Activated CD8-positive, alpha-beta T cell treated with anti-CD3 and anti-CD28 coated beads for 36 hours (primary cell): ENCODE results near the gene MLLT10. TPM values are rescaled to one million over a fixed set of nuclear protein-coding genes. Genes with fewer than 3 reads are reported as not detected.
A peak's percentile ranks its signal among the peaks of the same experiment; 100 is the strongest.

ENCODE experiments used
- ATAC-seq: fragments of 200-7000 bp; cut with Tn5 transposase; one replicate; pipeline ENCODE4 v1.10.0; 2021; ENCODE audit warnings: mild to moderate bottlenecking, moderate library complexity
- CTCF ChIA-PET: fragments of 350-600 bp; sonication (Branson Sonifier 250); formaldehyde crosslinking; loops from one replicate; lab custom pipeline; 2021; ENCODE audit warnings: antibody characterized with exemption; lab: Charles Lee
- POLR2A ChIA-PET: fragments of 350-600 bp; sonication (Branson Sonifier 250); formaldehyde crosslinking; loops from one replicate; lab custom pipeline; 2021; ENCODE audit warnings: antibody characterized with exemption; lab: Charles Lee
- DNase-seq: peaks from one replicate; pipeline ENCODE4 v3.0.0-alpha.2; 2020
- H3K27ac Mint-ChIP-seq: one replicate; pipeline ENCODE4 v1.8.0; 2021; ENCODE audit warnings: mild to moderate bottlenecking, mixed read lengths
- H3K27me3 Mint-ChIP-seq: one replicate; pipeline ENCODE4 v1.8.0; 2021; ENCODE audit warnings: mixed read lengths
- H3K36me3 Mint-ChIP-seq: one replicate; pipeline ENCODE4 v1.8.0; 2021; ENCODE audit warnings: low read depth, mixed read lengths
- H3K4me1 Mint-ChIP-seq: one replicate; pipeline ENCODE4 v1.8.0; 2021; ENCODE audit warnings: low read depth, mixed read lengths
- H3K4me3 Mint-ChIP-seq: one replicate; pipeline ENCODE4 v1.8.0; 2021; ENCODE audit warnings: mild to moderate bottlenecking, moderate library complexity, mixed read lengths
- H3K9me3 Mint-ChIP-seq: one replicate; pipeline ENCODE4 v1.8.0; 2021; ENCODE audit warnings: mixed read lengths
- CTCF ChIP-seq: fragments of 200-600 bp; IDR thresholded peaks from one replicate; pipeline ENCODE4 v1.8.0; 2022; ENCODE audit warnings: antibody characterized with exemption, mild to moderate bottlenecking
- intact Hi-C: fragments of 100-400 bp; cut with micrococcal nuclease; formaldehyde crosslinking; loops from one replicate; pipeline ENCODE4 v1.10.0; 2022
- total RNA-seq, 2 experiments: library from RNA; stranded (reverse); gene quantifications; one replicate each; pipeline ENCODE4 v1.2.3, GENCODE V29; 2021

MLLT10 gene
- total RNA-seq, 2 experiments from 2014 or later, result 33.9 to 36.4 TPM

GRCh38 chr10:21720090-21720489, 186.1 kb downstream of the MLLT10 start:
- Mint-ChIP-seq H3K27ac (no peak overlapping the region), H3K4me3 (no peak overlapping the region), H3K27me3 (no peaks in the 10 kb centered on the region), H3K4me1 (peaks cover 20% of the 10 kb centered on the region), H3K36me3 (peaks cover 21% of the 10 kb centered on the region), H3K9me3 (no peaks in the 10 kb centered on the region)
- ATAC-seq (no peak), DNase-seq (no peak)
- POLR2A ChIA-PET, result no interaction called here
- CTCF ChIA-PET, result interaction anchor here (1.4 to 3.1 kb wide), 2 partner anchors 11 to 223 kb away, joined by 3 to 20 read pairs; no protein-coding TSS in a partner anchor
- no peak for TF ChIP-seq CTCF
- intact Hi-C loops, result no loop called here

- CTCF ChIA-PET, result interaction anchor here (1.4 to 3.1 kb wide), 2 partner anchors 10 to 224 kb away, joined by 3 to 20 read pairs; no protein-coding TSS in a partner anchor
- TF ChIP-seq CTCF, result no peak
- Mint-ChIP-seq H3K9me3 (no peaks in the 10 kb centered on the region), H3K27ac (no peak overlapping the region), H3K4me1 (peaks cover 24% of the 10 kb centered on the region), H3K27me3 (no peaks in the 10 kb centered on the region), H3K36me3 (peaks cover 13% of the 10 kb centered on the region), H3K4me3 (no peak overlapping the region)
- POLR2A ChIA-PET, result no interaction called here
- intact Hi-C loops, result no loop called here
- no peak for ATAC-seq
- no peak for DNase-seq
Observed at GRCh38 chr10:21721000-21721665, 187.1 kb downstream of the MLLT10 start.

DNA sequence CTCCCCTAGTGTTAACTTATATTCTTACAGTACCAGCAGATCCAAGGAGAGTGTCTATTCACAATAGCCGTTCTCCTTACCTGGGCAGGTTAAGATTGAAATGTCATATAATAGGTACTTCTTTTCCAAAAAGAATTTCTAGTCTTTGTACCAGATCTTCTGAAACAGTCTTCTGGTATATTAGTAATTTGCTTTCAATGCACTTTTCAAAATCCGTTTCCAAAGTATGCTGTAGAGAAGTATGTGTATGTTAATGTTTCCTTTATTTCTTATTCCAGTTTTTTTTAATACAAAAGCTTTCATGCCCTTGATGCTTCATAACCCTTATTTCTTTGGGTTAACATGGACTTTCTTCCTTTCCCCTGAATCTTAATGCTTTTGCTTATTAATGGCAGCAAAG, 188.2 kb downstream of the MLLT10 start:
- Mint-ChIP-seq H3K27me3 (no peaks in the 10 kb centered on the region), H3K36me3 (peaks cover 17% of the 10 kb centered on the region), H3K9me3 (no peaks in the 10 kb centered on the region), H3K4me1 (peaks cover 29% of the 10 kb centered on the region), H3K27ac (no peak overlapping the region), H3K4me3 (no peak overlapping the region)
- no peak for ATAC-seq
- no peak for DNase-seq
- POLR2A ChIA-PET, result no interaction called here
- intact Hi-C loops, result no loop called here
- TF ChIP-seq CTCF, result no peak
- CTCF ChIA-PET, result interaction anchor here (3.1 kb wide), 1 partner anchor 9 kb away, joined by 20 read pairs; no protein-coding TSS in a partner anchor

DNA sequence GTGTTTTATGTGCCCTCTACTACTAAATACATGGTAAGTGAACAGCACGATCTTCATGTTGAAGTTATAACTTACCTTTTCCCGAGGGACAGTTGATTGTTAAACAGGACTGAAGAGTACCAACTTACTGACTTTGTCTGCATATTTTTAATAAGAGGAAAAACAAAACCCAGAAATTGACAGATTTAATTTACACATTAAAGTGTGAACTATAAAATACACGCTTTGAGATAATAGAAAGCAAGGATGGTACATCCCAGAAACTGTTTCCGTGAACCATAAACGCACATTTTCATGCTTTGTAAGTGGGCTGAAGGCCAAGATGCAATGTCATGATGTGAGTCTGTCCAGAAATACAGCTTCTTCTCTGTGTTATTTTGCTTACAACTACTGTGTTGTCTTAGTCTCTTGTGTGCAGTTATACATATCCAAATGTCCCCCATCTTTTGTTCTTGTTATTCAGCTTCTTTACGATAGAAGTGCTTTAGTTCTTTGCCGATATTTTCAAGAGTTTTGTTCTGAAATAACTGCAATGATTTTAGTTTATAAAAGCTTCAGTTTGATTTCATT, 190.1 kb downstream of the MLLT10 start:
- no peaks in the 10 kb centered on the region for H3K27me3 Mint-ChIP-seq
- ChIA-PET POLR2A (no interaction called here), CTCF (interaction anchor here (1.0 to 2.5 kb wide), 3 partner anchors 9 to 228 kb away, joined by 4 to 13 read pairs (median 7); no protein-coding TSS in a partner anchor)
- ATAC-seq (no peak), DNase-seq (no peak)
- TF ChIP-seq CTCF, result no peak
- intact Hi-C loops, result no loop called here
- H3K9me3 Mint-ChIP-seq, result no peaks in the 10 kb centered on the region
- no peak overlapping the region for H3K4me3 Mint-ChIP-seq
- peak overlapping the region; percentile 6 for H3K27ac Mint-ChIP-seq
- peaks cover 23% of the 10 kb centered on the region for H3K36me3 Mint-ChIP-seq
- H3K4me1 Mint-ChIP-seq, result peaks cover 32% of the 10 kb centered on the region
